Adrenal gland (tissue), 5 donors: ENCODE results near the gene WNT3A.

Experiments used
- POLR2A ChIP-seq, 2 donors: fragments of 450-650 bp; IDR thresholded peaks; one replicate each; pipeline ENCODE4 v1.6.1; 2017; ENCODE audit warnings: antibody characterized with exemption in 2 of 2, mild to moderate bottlenecking in 2 of 2, moderate library complexity in 1 of 2
- TF ChIP-seq, protein P1 (sequence below), 6 experiments: fragments of 450-650 bp in 4 of 6; fragments of 200-600 bp in 2 of 6; sonication (generic) in 1 of 6; IDR thresholded peaks; 1 replicate in 5 of 6; 2 replicates in 1 of 6; pipeline versions ENCODE4 v1.5.1 to v1.8.0; 2016 to 2021; ENCODE audit warnings: antibody characterized with exemption in 6 of 6, mild to moderate bottlenecking in 2 of 6, moderate library complexity in 1 of 6
- donor health status: DM: no; HTN: no; CAD: no.

- TF ChIP-seq, protein P1, sequence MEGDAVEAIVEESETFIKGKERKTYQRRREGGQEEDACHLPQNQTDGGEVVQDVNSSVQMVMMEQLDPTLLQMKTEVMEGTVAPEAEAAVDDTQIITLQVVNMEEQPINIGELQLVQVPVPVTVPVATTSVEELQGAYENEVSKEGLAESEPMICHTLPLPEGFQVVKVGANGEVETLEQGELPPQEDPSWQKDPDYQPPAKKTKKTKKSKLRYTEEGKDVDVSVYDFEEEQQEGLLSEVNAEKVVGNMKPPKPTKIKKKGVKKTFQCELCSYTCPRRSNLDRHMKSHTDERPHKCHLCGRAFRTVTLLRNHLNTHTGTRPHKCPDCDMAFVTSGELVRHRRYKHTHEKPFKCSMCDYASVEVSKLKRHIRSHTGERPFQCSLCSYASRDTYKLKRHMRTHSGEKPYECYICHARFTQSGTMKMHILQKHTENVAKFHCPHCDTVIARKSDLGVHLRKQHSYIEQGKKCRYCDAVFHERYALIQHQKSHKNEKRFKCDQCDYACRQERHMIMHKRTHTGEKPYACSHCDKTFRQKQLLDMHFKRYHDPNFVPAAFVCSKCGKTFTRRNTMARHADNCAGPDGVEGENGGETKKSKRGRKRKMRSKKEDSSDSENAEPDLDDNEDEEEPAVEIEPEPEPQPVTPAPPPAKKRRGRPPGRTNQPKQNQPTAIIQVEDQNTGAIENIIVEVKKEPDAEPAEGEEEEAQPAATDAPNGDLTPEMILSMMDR (IDR thresholded peaks at IDR 0.05), result no peak
- TF ChIP-seq POLR2A (IDR thresholded peaks at IDR 0.05), result no peak
These were observed 10.4 kb upstream of the WNT3A start for GRCh38 chr1:227996187-227996950.
